H9 (cell line): Measurements from ENCODE around the gene AMBRA1. TPM values are rescaled to one million over a fixed set of nuclear protein-coding genes. Genes with fewer than 3 reads are reported as not detected.

Experiments
- DNase-seq: peaks from one replicate; pipeline ENCODE4 v3.0.0-alpha.2; 2017
- H2AFZ ChIP-seq: one replicate; pipeline ENCODE4 v1.6.1; 2013; ENCODE audit warnings: mild to moderate bottlenecking, low read length, control low read depth, moderate library complexity
- H2AK5ac ChIP-seq: 2 replicates; pipeline ENCODE4 v1.6.1; 2013; ENCODE audit warnings: low read length, control low read depth, mixed read lengths; ENCODE audit not compliant: insufficient read length
- H2BK120ac ChIP-seq: one replicate; pipeline ENCODE4 v1.6.1; 2013; ENCODE audit warnings: low read depth, mild to moderate bottlenecking, low read length, control low read depth, inconsistent platforms; ENCODE audit not compliant: poor library complexity, severe bottlenecking
- H2BK12ac ChIP-seq: 2 replicates; pipeline ENCODE4 v1.6.1; 2013; ENCODE audit warnings: low read length, control low read depth, mixed read lengths, low read depth; ENCODE audit not compliant: insufficient read length
- H2BK15ac ChIP-seq: 2 replicates; pipeline ENCODE4 v1.6.1; 2013; ENCODE audit warnings: low read depth, low read length, control low read depth
- H2BK20ac ChIP-seq: one replicate; pipeline ENCODE4 v1.6.1; 2013; ENCODE audit warnings: low read depth, mild to moderate bottlenecking, low read length, control low read depth, inconsistent platforms; ENCODE audit not compliant: poor library complexity, severe bottlenecking
- H2BK5ac ChIP-seq: 2 replicates; pipeline ENCODE4 v1.6.1; 2013; ENCODE audit warnings: low read length, control low read depth, mixed read lengths; ENCODE audit not compliant: insufficient read length
- H3K14ac ChIP-seq: 2 replicates; pipeline ENCODE4 v1.6.1; 2013; ENCODE audit warnings: low read length, control low read depth; ENCODE audit not compliant: insufficient read depth
- H3K18ac ChIP-seq: 2 replicates; pipeline ENCODE4 v1.6.1; 2013; ENCODE audit warnings: low read depth, mild to moderate bottlenecking, mixed read lengths, low read length, control low read depth; ENCODE audit not compliant: insufficient read length
- H3K23ac ChIP-seq: 2 replicates; pipeline ENCODE4 v1.6.1; 2013; ENCODE audit warnings: low read length, control low read depth, mixed read lengths, low read depth; ENCODE audit not compliant: insufficient read length
- H3K23me2 ChIP-seq: 2 replicates; pipeline ENCODE4 v1.6.1; 2013; ENCODE audit warnings: low read depth, mild to moderate bottlenecking, mixed read lengths, low read length, control low read depth; ENCODE audit not compliant: insufficient read length, poor library complexity, severe bottlenecking
- H3K27ac ChIP-seq: 2 replicates; pipeline ENCODE4 v1.5.1; 2013; ENCODE audit warnings: low read length, control low read depth, mixed read lengths, low read depth; ENCODE audit not compliant: insufficient read length
- H3K27me3 ChIP-seq: 2 replicates; pipeline ENCODE4 v1.6.1; 2013; ENCODE audit warnings: low read length, control low read depth, inconsistent platforms; ENCODE audit not compliant: insufficient read depth
- H3K4ac ChIP-seq: 2 replicates; pipeline ENCODE4 v1.6.1; 2013; ENCODE audit warnings: low read depth, mild to moderate bottlenecking, control low read depth, inconsistent platforms, low read length, moderate library complexity
- H3K4me1 ChIP-seq: 2 replicates; pipeline ENCODE4 v1.6.1; 2013; ENCODE audit warnings: low read length, control low read depth, inconsistent platforms; ENCODE audit not compliant: insufficient read depth
- H3K4me2 ChIP-seq: 2 replicates; pipeline ENCODE4 v1.6.1; 2013; ENCODE audit warnings: low read length, control low read depth, mixed read lengths; ENCODE audit not compliant: insufficient read length, insufficient read depth
- H3K56ac ChIP-seq: 2 replicates; pipeline ENCODE4 v1.6.1; 2013; ENCODE audit warnings: low read depth, mild to moderate bottlenecking, mixed read lengths, low read length, control low read depth; ENCODE audit not compliant: insufficient read length
- H3K79me1 ChIP-seq: 2 replicates; pipeline ENCODE4 v1.6.1; 2013; ENCODE audit warnings: low read depth, mild to moderate bottlenecking, moderate library complexity, low read length, control low read depth, inconsistent platforms; ENCODE audit not compliant: insufficient read depth, poor library complexity, severe bottlenecking
- H3K79me2 ChIP-seq: 2 replicates; pipeline ENCODE4 v1.6.1; 2013; ENCODE audit warnings: low read length, control low read depth, inconsistent platforms; ENCODE audit not compliant: insufficient read depth
- H3K9ac ChIP-seq: 2 replicates; pipeline ENCODE4 v1.6.1; 2013; ENCODE audit warnings: low read length, control low read depth, mixed read lengths; ENCODE audit not compliant: insufficient read length; ENCODE audit errors: extremely low read depth
- H3K9me3 ChIP-seq: one replicate; pipeline ENCODE4 v1.6.1; 2013; ENCODE audit warnings: low read depth, low read length, inconsistent platforms; ENCODE audit not compliant: control insufficient read depth
- H3T11ph ChIP-seq: one replicate; pipeline ENCODE4 v1.6.1; 2013; ENCODE audit warnings: mild to moderate bottlenecking, low read length, control low read depth, inconsistent platforms
- H4K20me1 ChIP-seq: one replicate; pipeline ENCODE4 v1.6.1; 2013; ENCODE audit not compliant: control insufficient read depth, insufficient read length, insufficient read depth
- H4K5ac ChIP-seq: 2 replicates; pipeline ENCODE4 v1.6.1; 2013; ENCODE audit warnings: low read depth, mild to moderate bottlenecking, mixed read lengths, low read length, control low read depth; ENCODE audit not compliant: insufficient read length
- H4K8ac ChIP-seq: replicated peaks from 2 replicates; pipeline ENCODE4 v1.6.1; 2013; ENCODE audit warnings: low read length, control low read depth, mixed read lengths, low read depth; ENCODE audit not compliant: insufficient read length
- H4K91ac ChIP-seq: 2 replicates; pipeline ENCODE4 v1.6.1; 2013; ENCODE audit warnings: low read depth, mild to moderate bottlenecking, moderate library complexity, mixed read lengths, low read length, control low read depth; ENCODE audit not compliant: insufficient read length
- H3K27ac Mint-ChIP-seq, 3 experiments: 2 replicates in 2 of 3; 3 replicates in 1 of 3; pipeline ENCODE4 v1.8.0; 2020 to 2021; ENCODE audit warnings: mixed read lengths in 3 of 3, mild to moderate bottlenecking in 1 of 3, moderate library complexity in 1 of 3
- H3K27me3 Mint-ChIP-seq: 2 replicates; pipeline ENCODE4 v1.8.0; 2021; ENCODE audit warnings: low read depth, mild to moderate bottlenecking, moderate library complexity, mixed read lengths
- H3K36me3 Mint-ChIP-seq, 3 experiments: 2 replicates in 2 of 3; 3 replicates in 1 of 3; pipeline ENCODE4 v1.8.0; 2020 to 2021; ENCODE audit warnings: low read depth in 3 of 3, mixed read lengths in 3 of 3; ENCODE audit not compliant: insufficient read depth in 1 of 3
- H3K4me1 Mint-ChIP-seq, 2 experiments: 2 replicates each; pipeline ENCODE4 v1.8.0; 2020; ENCODE audit warnings: mixed read lengths in 2 of 2
- H3K4me3 Mint-ChIP-seq, 2 experiments: 2 replicates in 1 of 2; 3 replicates in 1 of 2; pipeline ENCODE4 v1.8.0; 2020 to 2021; ENCODE audit warnings: mild to moderate bottlenecking in 2 of 2, mixed read lengths in 2 of 2, moderate library complexity in 1 of 2
- H3K9me3 Mint-ChIP-seq, 2 experiments: 2 replicates in 1 of 2; 3 replicates in 1 of 2; pipeline ENCODE4 v1.8.0; 2020; ENCODE audit warnings: mild to moderate bottlenecking in 2 of 2, mixed read lengths in 2 of 2, moderate library complexity in 1 of 2
- CTCF ChIP-seq: fragments of 200-600 bp; sonication (generic); conservative IDR thresholded peaks from 3 replicates; pipeline ENCODE4 v1.8.0; 2021; ENCODE audit warnings: antibody characterized with exemption, mild to moderate bottlenecking
- WGBS: extraction: QIAGEN DNeasy Blood & Tissue Kit; methylation state at CpG from one replicate; pipeline ENCODE4 v1.1.7; 2013; ENCODE audit warnings: missing lambda C conversion rate, low lambda C conversion rate, mixed read lengths; ENCODE audit not compliant: insufficient read length; ENCODE audit errors: extremely low coverage; 5-methylcytosine and 5-hydroxymethylcytosine counted together
- total RNA-seq: library from RNA; stranded (reverse); gene quantifications from 2 replicates; pipeline ENCODE4 v1.2.1, GENCODE V29; 2021

The AMBRA1 gene
- total RNA-seq, 1 experiment from 2014 or later: 37.5 TPM

GRCh38 chr11:46527591-46528130, 66.2 kb downstream of the AMBRA1 start:
- Histone ChIP-seq H3K9ac (no peak overlapping the region), H3K4me1 (no peaks in the 10 kb centered on the region; the same call in 1 of the 2 replicates), H3K9me3 (no peaks in the 10 kb centered on the region), H3K14ac (no peak overlapping the region), H4K91ac (no peak overlapping the region), H4K8ac (no peak overlapping the region), H2BK120ac (no peak overlapping the region), H2BK20ac (no peak overlapping the region), H3K4me2 (no peak overlapping the region), H4K5ac (no peak overlapping the region), H3K27ac (no peak overlapping the region), H3K56ac (no peak overlapping the region), H2BK15ac (no peak overlapping the region), H3K79me1 (no peaks in the 10 kb centered on the region), H3K4ac (no peak overlapping the region), H2AK5ac (no peak overlapping the region), H3K27me3 (no peaks in the 10 kb centered on the region), H2AFZ (no peak overlapping the region), H3K18ac (no peak overlapping the region), H3T11ph (no peak overlapping the region), H4K20me1 (no peaks in the 10 kb centered on the region), H3K23ac (no peak overlapping the region), H3K23me2 (no peaks in the 10 kb centered on the region), H3K79me2 (peaks cover 8% of the 10 kb centered on the region; the same call in 1 of the 2 replicates), H2BK12ac (no peak overlapping the region), H2BK5ac (no peak overlapping the region)
- no CpG with 5 or more reads among the region's 1 CpG for WGBS
- peaks cover 19% of the 10 kb centered on the region in 2 experiments for H3K4me1 Mint-ChIP-seq
- no peaks in the 10 kb centered on the region; a peak in 1 of 5 replicates for H3K9me3 Mint-ChIP-seq
- no peak overlapping the region for H3K27ac Mint-ChIP-seq
- peaks cover 5 to 7% (median 6%) of the 10 kb centered on the region in 3 experiments; a peak in 5 of 7 replicates for H3K36me3 Mint-ChIP-seq
- no peak for DNase-seq
- TF ChIP-seq CTCF: no peak
- H3K27me3 Mint-ChIP-seq: no peaks in the 10 kb centered on the region
- no peak overlapping the region for H3K4me3 Mint-ChIP-seq
